Ishikawa (cell line): Measurements from ENCODE around the gene SARDH.
A peak's percentile ranks its signal among the peaks of the same experiment; 100 is the strongest.

ENCODE experiments used
- CEBPB ChIP-seq: IDR thresholded peaks from 2 replicates; pipeline ENCODE4 v1.6.1; 2012
- CREB1 ChIP-seq: IDR thresholded peaks from 2 replicates; pipeline ENCODE4 v1.6.1; 2012; ENCODE audit warnings: low read depth
- EGR1 ChIP-seq: IDR thresholded peaks from 2 replicates; pipeline ENCODE4 v1.6.1; 2012
- EP300 ChIP-seq: IDR thresholded peaks from 2 replicates; pipeline ENCODE4 v1.6.1; 2012; ENCODE audit warnings: borderline replicate concordance
- FOXM1 ChIP-seq: IDR thresholded peaks from 2 replicates; pipeline ENCODE4 v1.6.1; 2012; ENCODE audit warnings: low read depth, borderline replicate concordance
- NFIC ChIP-seq: IDR thresholded peaks from 2 replicates; pipeline ENCODE4 v1.6.1; 2012
- RAD21 ChIP-seq: IDR thresholded peaks from 2 replicates; pipeline ENCODE4 v1.6.1; 2012; ENCODE audit warnings: low read depth
- TAF1 ChIP-seq: IDR thresholded peaks from 2 replicates; pipeline ENCODE4 v1.6.1; 2012; ENCODE audit warnings: low read depth, mild to moderate bottlenecking
- TCF12 ChIP-seq: IDR thresholded peaks from 2 replicates; pipeline ENCODE4 v1.6.1; 2012; ENCODE audit warnings: low read depth
- TEAD4 ChIP-seq: IDR thresholded peaks from 2 replicates; pipeline ENCODE4 v1.6.1; 2012
- YY1 ChIP-seq: IDR thresholded peaks from 2 replicates; pipeline ENCODE4 v1.6.1; 2012; ENCODE audit warnings: low read depth
- ZBTB7A ChIP-seq: IDR thresholded peaks from 2 replicates; pipeline ENCODE4 v1.6.1; 2012; ENCODE audit warnings: low read depth
- TF ChIP-seq, protein P1 (sequence below): IDR thresholded peaks from 2 replicates; pipeline ENCODE4 v1.6.1; 2012
- TF ChIP-seq, protein P2 (sequence below): IDR thresholded peaks from 2 replicates; pipeline ENCODE4 v1.6.1; 2012
- TF ChIP-seq, protein P3 (sequence below): IDR thresholded peaks from 2 replicates; pipeline ENCODE4 v1.6.1; 2012; ENCODE audit warnings: low read depth, mild to moderate bottlenecking

SARDH gene

DNA sequence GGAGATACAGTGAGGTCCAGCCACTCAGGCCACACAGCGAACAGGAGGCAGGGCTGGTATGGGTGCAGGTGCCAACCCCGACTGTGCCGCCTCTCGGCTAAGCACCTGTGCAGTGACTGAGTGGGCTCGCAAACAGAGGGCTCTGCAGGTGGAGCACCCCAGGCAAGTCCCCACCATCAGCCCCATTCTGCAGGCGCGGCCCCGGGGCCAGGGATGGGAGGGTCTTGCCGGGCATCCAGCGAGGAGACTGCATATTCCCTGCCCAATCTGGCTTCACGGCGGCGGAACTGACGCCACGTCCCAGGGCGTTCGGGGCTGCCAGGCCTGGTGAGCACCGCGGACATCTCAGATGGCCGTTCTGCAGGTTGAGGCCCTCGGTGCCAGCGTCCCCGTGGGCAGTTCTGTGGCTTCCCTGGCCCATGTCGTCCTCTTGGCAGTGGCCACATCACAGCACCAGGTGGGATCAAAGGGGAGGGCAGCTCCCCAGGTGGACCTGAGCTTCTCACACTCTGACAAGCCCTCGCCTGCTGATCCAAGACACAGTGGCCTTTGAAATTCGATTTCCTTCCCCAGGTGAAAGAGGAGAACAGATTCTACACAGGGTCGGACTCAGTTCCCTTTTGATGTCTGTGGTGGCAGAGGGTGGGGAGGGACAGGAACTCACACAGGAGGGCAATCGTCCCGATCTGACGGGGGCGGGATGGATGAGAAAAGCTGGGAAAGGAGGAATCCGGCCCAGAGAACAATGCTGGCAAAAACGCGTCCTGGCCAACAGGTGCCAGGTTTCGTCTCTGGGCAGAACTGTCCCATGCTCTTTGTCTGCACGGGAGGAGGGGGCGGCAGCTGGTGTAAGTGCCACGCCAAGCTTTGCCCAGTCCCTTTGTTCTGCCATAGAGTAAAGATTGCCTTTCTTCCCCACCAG lies 83.2 kb downstream of the SARDH start:
- no peak for TF ChIP-seq ZBTB7A
- TF ChIP-seq TCF12 = no peak
- no peak for TF ChIP-seq NFIC
- TF ChIP-seq TEAD4 = no peak
- TF ChIP-seq, protein P1, sequence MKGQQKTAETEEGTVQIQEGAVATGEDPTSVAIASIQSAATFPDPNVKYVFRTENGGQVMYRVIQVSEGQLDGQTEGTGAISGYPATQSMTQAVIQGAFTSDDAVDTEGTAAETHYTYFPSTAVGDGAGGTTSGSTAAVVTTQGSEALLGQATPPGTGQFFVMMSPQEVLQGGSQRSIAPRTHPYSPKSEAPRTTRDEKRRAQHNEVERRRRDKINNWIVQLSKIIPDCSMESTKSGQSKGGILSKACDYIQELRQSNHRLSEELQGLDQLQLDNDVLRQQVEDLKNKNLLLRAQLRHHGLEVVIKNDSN = no peak
- no peak for TF ChIP-seq FOXM1
- TF ChIP-seq EGR1 = no peak
- TF ChIP-seq, protein P2, sequence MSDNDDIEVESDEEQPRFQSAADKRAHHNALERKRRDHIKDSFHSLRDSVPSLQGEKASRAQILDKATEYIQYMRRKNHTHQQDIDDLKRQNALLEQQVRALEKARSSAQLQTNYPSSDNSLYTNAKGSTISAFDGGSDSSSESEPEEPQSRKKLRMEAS = no peak
- no peak for TF ChIP-seq CEBPB
- no peak for TF ChIP-seq EP300
- no peak for TF ChIP-seq YY1
- TF ChIP-seq CREB1 = no peak
- no peak for TF ChIP-seq TAF1
- TF ChIP-seq, protein P3, sequence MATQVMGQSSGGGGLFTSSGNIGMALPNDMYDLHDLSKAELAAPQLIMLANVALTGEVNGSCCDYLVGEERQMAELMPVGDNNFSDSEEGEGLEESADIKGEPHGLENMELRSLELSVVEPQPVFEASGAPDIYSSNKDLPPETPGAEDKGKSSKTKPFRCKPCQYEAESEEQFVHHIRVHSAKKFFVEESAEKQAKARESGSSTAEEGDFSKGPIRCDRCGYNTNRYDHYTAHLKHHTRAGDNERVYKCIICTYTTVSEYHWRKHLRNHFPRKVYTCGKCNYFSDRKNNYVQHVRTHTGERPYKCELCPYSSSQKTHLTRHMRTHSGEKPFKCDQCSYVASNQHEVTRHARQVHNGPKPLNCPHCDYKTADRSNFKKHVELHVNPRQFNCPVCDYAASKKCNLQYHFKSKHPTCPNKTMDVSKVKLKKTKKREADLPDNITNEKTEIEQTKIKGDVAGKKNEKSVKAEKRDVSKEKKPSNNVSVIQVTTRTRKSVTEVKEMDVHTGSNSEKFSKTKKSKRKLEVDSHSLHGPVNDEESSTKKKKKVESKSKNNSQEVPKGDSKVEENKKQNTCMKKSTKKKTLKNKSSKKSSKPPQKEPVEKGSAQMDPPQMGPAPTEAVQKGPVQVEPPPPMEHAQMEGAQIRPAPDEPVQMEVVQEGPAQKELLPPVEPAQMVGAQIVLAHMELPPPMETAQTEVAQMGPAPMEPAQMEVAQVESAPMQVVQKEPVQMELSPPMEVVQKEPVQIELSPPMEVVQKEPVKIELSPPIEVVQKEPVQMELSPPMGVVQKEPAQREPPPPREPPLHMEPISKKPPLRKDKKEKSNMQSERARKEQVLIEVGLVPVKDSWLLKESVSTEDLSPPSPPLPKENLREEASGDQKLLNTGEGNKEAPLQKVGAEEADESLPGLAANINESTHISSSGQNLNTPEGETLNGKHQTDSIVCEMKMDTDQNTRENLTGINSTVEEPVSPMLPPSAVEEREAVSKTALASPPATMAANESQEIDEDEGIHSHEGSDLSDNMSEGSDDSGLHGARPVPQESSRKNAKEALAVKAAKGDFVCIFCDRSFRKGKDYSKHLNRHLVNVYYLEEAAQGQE = no peak
- TF ChIP-seq RAD21 = no peak

DNA sequence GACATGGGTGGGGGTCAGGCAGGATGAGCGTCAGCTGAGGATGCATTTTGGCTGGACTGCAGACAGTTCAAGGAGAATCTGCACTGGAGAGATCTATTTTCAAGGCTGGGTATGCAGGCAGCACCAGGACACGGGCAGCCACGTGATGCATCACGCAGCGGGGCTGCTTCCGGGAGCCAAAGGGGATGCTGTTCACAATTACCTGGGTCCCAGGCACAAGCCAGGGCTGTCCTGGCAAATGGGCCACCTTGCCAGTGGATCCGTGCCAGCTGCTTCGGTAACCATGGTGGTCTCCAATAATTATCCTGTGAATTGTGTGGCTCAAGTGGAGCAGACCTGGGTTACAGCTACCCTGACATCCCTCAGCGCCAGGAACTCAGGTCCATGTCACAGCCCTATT lies 84.5 kb downstream of the SARDH start:
- TF ChIP-seq, protein P1 = peak; percentile 78
- TF ChIP-seq RAD21 = no peak

DNA sequence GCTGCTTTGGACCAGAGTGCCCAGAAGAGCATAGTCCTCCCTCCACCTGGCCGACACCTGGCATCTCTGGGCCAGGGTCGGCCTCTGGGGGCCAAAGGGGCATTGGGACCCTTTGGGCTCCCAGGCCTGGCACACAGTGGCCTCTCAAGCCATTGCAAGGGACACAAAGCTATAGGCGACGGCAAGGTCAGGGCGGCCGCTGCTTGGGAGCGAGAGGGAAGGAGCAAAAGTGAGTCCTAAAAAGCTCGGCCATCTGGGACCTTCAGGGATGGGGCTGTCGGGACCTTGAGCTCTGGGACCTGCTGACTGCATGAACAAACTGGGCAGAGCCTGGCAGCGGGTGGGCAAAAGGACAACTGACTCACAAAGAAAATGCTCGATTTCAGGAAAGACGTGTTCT lies 88.1 kb downstream of the SARDH start:
- TF ChIP-seq, protein P3 = no peak
- TF ChIP-seq CEBPB = no peak
- TF ChIP-seq TEAD4 = no peak
- no peak for TF ChIP-seq NFIC
- TF ChIP-seq RAD21 = no peak
- no peak for TF ChIP-seq TCF12
- no peak for TF ChIP-seq EGR1
- no peak for TF ChIP-seq YY1
- no peak for TF ChIP-seq EP300
- TF ChIP-seq, protein P2 = no peak
- no peak for TF ChIP-seq TAF1

DNA sequence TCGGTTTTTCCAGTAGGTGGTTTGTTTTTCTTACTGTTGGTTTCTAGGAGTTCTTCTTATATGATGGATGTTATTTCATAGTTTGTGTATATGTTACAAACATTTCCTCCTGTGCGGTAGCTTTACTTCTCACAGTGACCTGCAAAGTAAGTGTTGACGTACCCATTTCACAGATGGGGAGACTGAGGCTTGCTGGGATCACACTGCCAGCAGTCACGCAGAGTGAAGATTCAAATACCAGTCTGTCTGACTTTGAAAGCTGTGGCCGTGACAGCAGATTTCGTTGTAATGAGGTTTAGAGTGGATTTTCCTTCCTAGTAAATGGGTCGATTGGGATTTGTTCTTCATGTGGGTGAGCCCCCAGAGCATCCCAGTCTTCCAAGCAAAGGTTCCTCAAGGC lies 89.0 kb downstream of the SARDH start:
- TF ChIP-seq RAD21 (no peak), EGR1 (no peak), CEBPB (no peak), FOXM1 (no peak), TEAD4 (no peak), NFIC (no peak), EP300 (no peak), YY1 (no peak)

DNA sequence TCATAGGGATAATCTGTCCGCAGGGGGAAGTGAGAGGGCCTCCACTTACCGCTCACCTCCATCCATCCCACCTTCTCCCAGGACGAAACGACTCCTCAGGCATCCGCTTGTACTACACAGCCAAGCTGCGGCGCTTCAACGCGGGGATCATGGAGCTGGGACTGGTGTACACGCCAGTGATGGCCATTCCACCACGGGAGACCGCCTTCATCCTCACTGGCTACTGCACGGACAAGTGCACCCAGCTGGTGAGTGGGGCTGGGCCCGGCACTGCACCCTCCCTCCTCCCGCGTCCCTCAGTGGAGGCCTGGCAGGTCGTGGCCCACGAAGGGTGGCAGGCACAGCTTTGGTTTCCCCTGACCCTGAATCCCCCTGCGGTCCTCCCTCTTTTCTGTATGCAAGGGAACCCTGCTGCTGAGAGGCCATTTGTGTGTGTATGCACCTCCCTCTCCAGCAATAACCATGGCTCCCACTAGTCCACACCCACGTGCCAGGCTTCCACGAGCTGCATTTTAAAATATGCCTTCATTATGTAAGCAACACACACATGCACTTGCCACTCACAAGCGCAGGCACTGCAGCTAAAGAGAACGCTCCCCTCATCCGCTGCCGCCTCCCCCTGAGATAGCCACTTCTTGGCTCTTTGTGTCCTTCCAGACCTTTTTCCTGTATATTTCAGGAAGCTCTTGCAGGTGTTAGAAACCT lies 90.2 kb downstream of the SARDH start:
- TF ChIP-seq TEAD4 (no peak), NFIC (no peak), CREB1 (no peak), RAD21 (no peak), TCF12 (no peak), EP300 (no peak), ZBTB7A (no peak), YY1 (no peak), FOXM1 (no peak), EGR1 (no peak), TAF1 (no peak), CEBPB (no peak)
- TF ChIP-seq, protein P2 = no peak
- TF ChIP-seq, protein P3 = no peak
- TF ChIP-seq, protein P1 = no peak
